Measurements from ENCODE around the gene TAF5L. TPM values are rescaled to one million over a fixed set of nuclear protein-coding genes. Genes with fewer than 3 reads are reported as not detected.
"Not testable (repeated sequence)": the region's sequence is repeated elsewhere in the genome, so short reads cannot be mapped to it uniquely, and the experiment has no call there.

Gene TAF5L
- total and polyA plus RNA-seq, 8 donors: 15.9 to 21.6 (median 18.7) TPM

DNA sequence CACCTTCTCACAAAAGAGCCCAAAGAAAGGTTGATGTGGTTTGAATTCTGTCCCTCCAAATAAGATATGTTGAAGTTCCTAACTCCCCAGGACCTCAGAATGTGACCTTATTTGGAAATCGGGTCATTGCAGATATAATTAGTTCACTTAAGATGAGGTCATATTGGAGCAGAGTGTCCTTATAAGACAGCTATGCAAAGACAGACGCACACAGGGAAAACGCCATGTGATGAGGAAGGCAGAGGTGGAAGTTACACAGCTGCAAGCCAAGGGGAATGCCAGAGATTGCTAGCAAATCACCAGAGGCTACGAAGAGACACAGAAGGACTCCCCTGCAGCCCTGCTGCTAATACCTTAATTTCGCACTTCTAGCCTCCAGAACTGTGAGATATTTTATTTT is 62.2 kb downstream of the TAF5L start:
- H3K9me3 ChIP-seq: no peaks in the 10 kb centered on the region
- no peak overlapping the region for H3K4me3 ChIP-seq
- H3K27ac ChIP-seq: no peak overlapping the region
- intact Hi-C loops (cut with DNase I): no loop called here
- TF ChIP-seq, protein P1, sequence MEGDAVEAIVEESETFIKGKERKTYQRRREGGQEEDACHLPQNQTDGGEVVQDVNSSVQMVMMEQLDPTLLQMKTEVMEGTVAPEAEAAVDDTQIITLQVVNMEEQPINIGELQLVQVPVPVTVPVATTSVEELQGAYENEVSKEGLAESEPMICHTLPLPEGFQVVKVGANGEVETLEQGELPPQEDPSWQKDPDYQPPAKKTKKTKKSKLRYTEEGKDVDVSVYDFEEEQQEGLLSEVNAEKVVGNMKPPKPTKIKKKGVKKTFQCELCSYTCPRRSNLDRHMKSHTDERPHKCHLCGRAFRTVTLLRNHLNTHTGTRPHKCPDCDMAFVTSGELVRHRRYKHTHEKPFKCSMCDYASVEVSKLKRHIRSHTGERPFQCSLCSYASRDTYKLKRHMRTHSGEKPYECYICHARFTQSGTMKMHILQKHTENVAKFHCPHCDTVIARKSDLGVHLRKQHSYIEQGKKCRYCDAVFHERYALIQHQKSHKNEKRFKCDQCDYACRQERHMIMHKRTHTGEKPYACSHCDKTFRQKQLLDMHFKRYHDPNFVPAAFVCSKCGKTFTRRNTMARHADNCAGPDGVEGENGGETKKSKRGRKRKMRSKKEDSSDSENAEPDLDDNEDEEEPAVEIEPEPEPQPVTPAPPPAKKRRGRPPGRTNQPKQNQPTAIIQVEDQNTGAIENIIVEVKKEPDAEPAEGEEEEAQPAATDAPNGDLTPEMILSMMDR (IDR thresholded peaks at IDR 0.05): no peak
- ATAC-seq (peak; percentile 6), DNase-seq (peak in 1 of 4 donors; percentile 41)
- H3K27me3 ChIP-seq: no peaks in the 10 kb centered on the region
- H3K4me1 ChIP-seq: peaks cover 0 to 7% of the 10 kb centered on the region in 2 donors
- H3K36me3 ChIP-seq: no peaks in the 10 kb centered on the region

DNA sequence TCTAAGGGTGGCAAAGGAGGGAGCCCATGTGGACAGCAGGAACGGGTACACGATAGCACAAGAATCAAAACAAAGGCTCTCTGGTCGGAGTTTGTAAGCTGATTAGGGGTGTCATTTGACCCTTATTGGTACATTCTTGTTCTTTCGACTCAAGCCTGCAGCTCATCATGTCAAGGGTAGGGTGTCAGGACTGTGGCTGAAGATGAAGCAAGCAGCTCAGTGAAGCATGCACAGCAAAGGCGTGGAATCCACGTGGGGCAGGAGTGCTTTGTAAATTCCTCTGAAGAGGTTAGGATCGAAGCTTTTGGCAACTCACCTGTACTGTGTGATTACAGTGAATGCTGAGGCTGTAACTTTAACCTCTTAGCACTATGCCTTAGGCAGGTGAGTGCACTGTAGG is 62.7 kb downstream of the TAF5L start:
- Histone ChIP-seq H3K4me3 (no peak overlapping the region), H3K27me3 (no peaks in the 10 kb centered on the region), H3K4me1 (peaks cover 0 to 7% of the 10 kb centered on the region in 2 donors), H3K9me3 (no peaks in the 10 kb centered on the region), H3K27ac (no peak overlapping the region), H3K36me3 (no peaks in the 10 kb centered on the region)
- no peak for DNase-seq
- no peak for ATAC-seq
- intact Hi-C loops (cut with DNase I): no loop called here
- TF ChIP-seq, protein P1 (IDR thresholded peaks at IDR 0.05): no peak

DNA sequence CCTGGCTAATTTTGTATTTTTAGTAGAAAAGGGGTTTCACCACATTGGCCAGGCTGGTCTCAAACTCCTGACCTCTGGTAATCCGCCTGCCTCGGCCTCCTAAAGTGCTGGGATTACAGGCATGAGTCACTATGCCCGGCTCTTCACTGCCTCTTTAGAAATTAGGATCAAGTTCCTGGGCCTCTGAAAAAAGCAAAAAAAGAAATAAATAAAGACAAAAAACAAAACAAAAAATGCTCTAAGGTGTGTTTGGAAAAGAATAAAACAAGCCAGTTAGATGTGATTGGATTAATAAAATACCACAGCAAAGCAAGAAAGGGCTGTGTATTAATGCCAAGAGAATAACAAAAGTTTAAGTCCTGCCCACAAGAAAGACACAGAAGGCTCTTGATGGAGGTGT is 63.2 kb downstream of the TAF5L start:
- Histone ChIP-seq H3K4me1 (peaks cover 0 to 9% of the 10 kb centered on the region in 2 donors), H3K27me3 (no peaks in the 10 kb centered on the region), H3K4me3 (no peak overlapping the region), H3K27ac (no peak overlapping the region), H3K36me3 (no peaks in the 10 kb centered on the region), H3K9me3 (no peaks in the 10 kb centered on the region)
- intact Hi-C loops (cut with DNase I): no loop called here
- TF ChIP-seq, protein P1 (IDR thresholded peaks at IDR 0.05): no peak
- ATAC-seq (no peak), DNase-seq (no peak)

DNA sequence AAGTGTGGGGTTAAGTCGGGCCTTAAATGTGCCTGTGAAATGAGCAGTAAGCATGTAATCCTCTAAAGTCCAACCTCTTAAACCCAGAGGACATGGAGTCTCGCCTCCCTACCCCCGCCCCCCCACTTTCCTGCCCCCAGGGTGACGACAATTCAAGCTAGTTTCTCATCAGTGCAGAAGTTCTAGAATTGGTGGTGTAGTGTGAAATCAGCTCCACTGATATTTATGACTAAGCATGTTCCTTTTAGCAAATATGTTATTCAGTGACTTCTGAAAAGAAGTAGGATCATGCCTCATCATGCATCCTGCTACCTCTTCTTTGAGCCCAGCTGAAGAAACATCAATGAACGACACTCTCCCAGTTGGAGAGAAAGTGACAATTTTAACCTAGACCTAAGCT is 64.8 kb downstream of the TAF5L start:
- Histone ChIP-seq H3K27ac (no peak overlapping the region), H3K36me3 (no peaks in the 10 kb centered on the region), H3K9me3 (no peaks in the 10 kb centered on the region), H3K4me3 (no peak overlapping the region), H3K4me1 (peaks cover 7 to 24% of the 10 kb centered on the region in 2 donors), H3K27me3 (no peaks in the 10 kb centered on the region)
- intact Hi-C loops (cut with DNase I): no loop called here
- ATAC-seq: no peak
- TF ChIP-seq, protein P1 (IDR thresholded peaks at IDR 0.05): no peak
- DNase-seq: no peak

DNA sequence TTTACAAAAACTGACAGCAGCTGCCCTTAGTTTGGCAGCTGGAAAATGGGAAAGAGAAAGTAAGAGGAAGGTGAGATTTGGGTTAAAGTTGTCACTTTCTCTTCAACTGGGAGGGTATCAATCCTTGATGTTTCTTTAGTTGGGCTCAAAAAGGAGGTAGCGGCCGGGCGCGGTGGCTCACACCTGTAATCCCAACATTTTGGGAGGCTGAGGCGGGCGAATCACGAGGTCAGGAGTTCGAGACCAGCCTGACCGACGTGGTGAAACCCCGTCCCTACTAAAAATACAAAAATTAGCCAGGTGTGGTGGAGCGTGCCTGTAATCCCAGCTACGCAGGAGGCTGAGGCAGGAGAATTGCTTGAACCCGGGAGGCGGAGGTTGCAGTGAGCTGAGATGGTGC is 65.8 kb downstream of the TAF5L start:
- DNase-seq; H3K9me3 ChIP-seq; H3K27me3 ChIP-seq; H3K27ac ChIP-seq; intact Hi-C loops (cut with DNase I); ATAC-seq; H3K4me3 ChIP-seq; H3K36me3 ChIP-seq: not testable (repeated sequence)
- H3K4me1 ChIP-seq: peaks cover 7 to 33% of the 10 kb centered on the region in 2 donors

DNA sequence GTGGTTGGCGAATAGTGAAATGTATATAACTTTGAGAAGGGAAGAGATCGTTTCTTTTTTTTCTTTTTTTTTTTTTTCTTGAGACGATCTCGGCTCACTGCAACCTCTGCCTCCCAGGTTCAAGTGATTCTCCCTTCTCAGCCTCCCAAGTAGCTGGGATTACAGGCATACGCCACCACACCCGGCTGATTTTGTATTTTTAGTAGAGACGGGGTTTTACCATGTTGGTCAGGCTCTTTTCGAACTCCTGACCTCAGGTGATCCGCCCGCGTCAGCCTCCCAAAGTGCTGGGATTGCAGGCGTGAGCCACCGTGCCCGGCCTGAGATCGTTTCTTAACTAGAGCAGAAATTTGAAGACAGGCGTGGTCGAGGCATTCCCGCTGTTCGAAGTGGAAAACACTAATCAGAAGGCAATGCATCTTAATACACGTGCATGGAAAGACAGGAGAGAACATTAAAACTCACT is 66.6 kb downstream of the TAF5L start:
- Histone ChIP-seq H3K4me3 (peak overlapping the region; percentile 65 to 76), H3K27ac (peak overlapping the region; percentile 83 to 85), H3K4me1 (peaks cover 7 to 41% of the 10 kb centered on the region in 2 donors)
- not testable (repeated sequence) for H3K36me3 ChIP-seq, DNase-seq, H3K9me3 ChIP-seq, H3K27me3 ChIP-seq, ATAC-seq
- intact Hi-C loops (cut with DNase I): loop anchor here in 1 of 2 donors (5.0 kb wide), 1 partner anchor 63 kb away; no protein-coding TSS in a partner anchor
